GM23248 (cell line): Measurements from ENCODE around the gene COL13A1. TPM values are rescaled to one million over a fixed set of nuclear protein-coding genes. Genes with fewer than 3 reads are reported as not detected.

Source experiments
- DNase-seq: peaks from one replicate; pipeline ENCODE4 v3.0.0-alpha.2; 2015
- H2AFZ ChIP-seq: fragments of 200-600 bp; sonication (generic); 2 replicates; pipeline ENCODE4 v1.6.1; 2016; ENCODE audit warnings: antibody characterized with exemption
- H3F3A ChIP-seq: fragments of 200-600 bp; sonication (generic); 2 replicates; pipeline ENCODE4 v1.6.1; 2016; ENCODE audit warnings: mild to moderate bottlenecking, antibody characterized with exemption, mixed run types; ENCODE audit not compliant: insufficient read depth
- H3K27ac ChIP-seq: fragments of 200-600 bp; sonication (generic); 2 replicates; pipeline ENCODE4 v1.5.1; 2016; ENCODE audit warnings: mild to moderate bottlenecking
- H3K27me3 ChIP-seq: fragments of 200-600 bp; sonication (generic); replicated peaks from 2 replicates; pipeline ENCODE4 v1.6.1; 2016; ENCODE audit warnings: mild to moderate bottlenecking; ENCODE audit not compliant: insufficient read depth
- H3K36me3 ChIP-seq: fragments of 200-600 bp; sonication (generic); 2 replicates; pipeline ENCODE4 v1.6.1; 2016; ENCODE audit warnings: low read depth, mild to moderate bottlenecking
- H3K4me1 ChIP-seq: fragments of 200-600 bp; sonication (generic); 2 replicates; pipeline ENCODE4 v1.6.1; 2016; ENCODE audit warnings: mild to moderate bottlenecking; ENCODE audit not compliant: insufficient read depth
- H3K4me2 ChIP-seq: fragments of 200-600 bp; sonication (generic); one replicate; pipeline ENCODE4 v1.6.1; 2016; ENCODE audit warnings: mild to moderate bottlenecking; ENCODE audit not compliant: unreplicated experiment
- H3K4me3 ChIP-seq: fragments of 200-600 bp; sonication (generic); 2 replicates; pipeline ENCODE4 v1.5.1; 2016; ENCODE audit warnings: mild to moderate bottlenecking
- H3K79me2 ChIP-seq: fragments of 200-600 bp; sonication (generic); 2 replicates; pipeline ENCODE4 v1.6.1; 2016; ENCODE audit warnings: mild to moderate bottlenecking; ENCODE audit not compliant: insufficient read depth
- H3K9ac ChIP-seq: fragments of 200-600 bp; sonication (generic); 2 replicates; pipeline ENCODE4 v1.6.1; 2016; ENCODE audit warnings: mild to moderate bottlenecking
- H3K9me2 ChIP-seq: fragments of 200-600 bp; sonication (generic); 2 replicates; pipeline ENCODE4 v1.6.1; 2016; ENCODE audit warnings: mixed run types, mild to moderate bottlenecking, moderate library complexity; ENCODE audit not compliant: insufficient read depth
- H3K9me3 ChIP-seq: fragments of 200-600 bp; sonication (generic); one replicate; pipeline ENCODE4 v1.6.1; 2017; ENCODE audit warnings: low read depth
- H4K20me1 ChIP-seq: fragments of 200-600 bp; sonication (generic); 2 replicates; pipeline ENCODE4 v1.6.0; 2016; ENCODE audit not compliant: insufficient read depth
- EZH2 ChIP-seq: fragments of 200-600 bp; sonication (generic); IDR thresholded peaks from 2 replicates; pipeline ENCODE4 v1.6.1; 2018; ENCODE audit warnings: antibody characterized with exemption, mild to moderate bottlenecking; ENCODE audit not compliant: insufficient read depth, poor library complexity, severe bottlenecking
- EZH2phosphoT487 ChIP-seq: fragments of 200-600 bp; sonication (generic); IDR thresholded peaks from 2 replicates; pipeline ENCODE4 v1.6.1; 2018; ENCODE audit warnings: antibody characterized with exemption, moderate library complexity, mild to moderate bottlenecking, low read depth; ENCODE audit not compliant: insufficient read depth
- WGBS, 2 experiments: methylation state at CpG; one replicate each; pipeline ENCODE4 v1.1.6; 2015 to 2017; ENCODE audit warnings: low lambda C conversion rate in 2 of 2, low coverage in 1 of 2; ENCODE audit errors: missing lambda C conversion rate in 2 of 2; 5-methylcytosine and 5-hydroxymethylcytosine counted together
- in situ Hi-C: fragments of 300-500 bp; cut with MboI; formaldehyde crosslinking; loops from 2 replicates; pipeline ENCODE4 v1.15.0; 2020
- polyA plus RNA-seq: library from polyadenylated mRNA; unstranded; fragments of >200 nt; fragmentation: Nextera tagmentation; extraction: Ambion mirVana; gene quantifications from 2 replicates; pipeline ENCODE4 v1.2.1, GENCODE V29; 2016
- total RNA-seq: library from RNA; depleted of rRNA; stranded (reverse); fragments of >200 nt; shearing (Covaris generic); gene quantifications from 2 replicates; pipeline ENCODE4 v1.2.3, GENCODE V29; 2014

Gene COL13A1
- total and polyA plus RNA-seq, 2 experiments from 2014 or later: 12.8 to 17.3 TPM

GRCh38 chr10:69844698-69845097 is 43.0 kb downstream of the COL13A1 start:
- Histone ChIP-seq H3K9ac (no peak overlapping the region), H3F3A (0 out of 2 replicates have a peak, but pooled peaks cover 5% of the 10 kb centered on the region), H3K27me3 (no peaks in the 10 kb centered on the region), H4K20me1 (no peaks in the 10 kb centered on the region), H3K36me3 (no peaks in the 10 kb centered on the region), H3K4me2 (no peak overlapping the region), H3K27ac (no peak overlapping the region), H3K4me3 (no peak overlapping the region), H2AFZ (no peak overlapping the region), H3K4me1 (peaks cover 19% of the 10 kb centered on the region), H3K9me2 (no peaks in the 10 kb centered on the region), H3K79me2 (no peaks in the 10 kb centered on the region), H3K9me3 (no peaks in the 10 kb centered on the region)
- TF ChIP-seq EZH2phosphoT487 (no peak), EZH2 (no peak)
- in situ Hi-C loops: no loop called here
- 80 to 94% methylated on average over 2 of the region's 2 CpGs for WGBS, 2 experiments
- DNase-seq: no peak

- in situ Hi-C loops: no loop called here
- Histone ChIP-seq H3F3A (0 out of 2 replicates have a peak, but pooled peaks cover 5% of the 10 kb centered on the region), H3K27me3 (no peaks in the 10 kb centered on the region), H3K4me1 (peaks cover 14% of the 10 kb centered on the region), H4K20me1 (no peaks in the 10 kb centered on the region), H3K9me3 (no peaks in the 10 kb centered on the region), H3K27ac (no peak overlapping the region), H3K36me3 (no peaks in the 10 kb centered on the region), H3K4me3 (no peak overlapping the region), H3K79me2 (no peaks in the 10 kb centered on the region), H2AFZ (no peak overlapping the region), H3K9ac (no peak overlapping the region), H3K4me2 (no peak overlapping the region), H3K9me2 (no peaks in the 10 kb centered on the region)
- WGBS, 2 experiments: 70 to 83% methylated on average over 6 of the region's 6 CpGs
- peak; percentile 39 for DNase-seq
- TF ChIP-seq EZH2: no peak
Observed at GRCh38 chr10:69845574-69846292, 44.0 kb downstream of the COL13A1 start.

GRCh38 chr10:69846293-69846921 is 44.7 kb downstream of the COL13A1 start:
- Histone ChIP-seq H3K79me2 (no peaks in the 10 kb centered on the region), H3K9ac (no peak overlapping the region), H3F3A (peaks cover 10% of the 10 kb centered on the region; the same call in 1 of the 2 replicates), H3K4me1 (peaks cover 19% of the 10 kb centered on the region), H4K20me1 (no peaks in the 10 kb centered on the region), H2AFZ (no peak overlapping the region), H3K4me2 (no peak overlapping the region), H3K9me2 (no peaks in the 10 kb centered on the region), H3K9me3 (no peaks in the 10 kb centered on the region), H3K4me3 (no peak overlapping the region), H3K27me3 (no peaks in the 10 kb centered on the region), H3K36me3 (no peaks in the 10 kb centered on the region), H3K27ac (no peak overlapping the region)
- WGBS, 2 experiments: 65 to 69% methylated on average over 7 to 14 of the region's 14 CpGs
- DNase-seq: no peak
- in situ Hi-C loops: no loop called here
- no peak for TF ChIP-seq EZH2
- TF ChIP-seq EZH2phosphoT487: no peak

- no peaks in the 10 kb centered on the region for H3K79me2 ChIP-seq
- DNase-seq: no peak
- H3K9ac ChIP-seq: no peak overlapping the region
- peaks cover 13% of the 10 kb centered on the region; the same call in 1 of the 2 replicates for H3F3A ChIP-seq
- H3K9me2 ChIP-seq: no peaks in the 10 kb centered on the region
- no peak overlapping the region for H3K4me3 ChIP-seq
- no peaks in the 10 kb centered on the region for H4K20me1 ChIP-seq
- no peak for TF ChIP-seq EZH2
- TF ChIP-seq EZH2phosphoT487: no peak
- H3K36me3 ChIP-seq: no peaks in the 10 kb centered on the region
- 97% methylated on average over 5 of the region's 5 CpGs for WGBS, 2 experiments
- in situ Hi-C loops: no loop called here
- H2AFZ ChIP-seq: no peak overlapping the region
- H3K27ac ChIP-seq: no peak overlapping the region
- H3K27me3 ChIP-seq: no peaks in the 10 kb centered on the region
- peaks cover 22% of the 10 kb centered on the region for H3K4me1 ChIP-seq
- H3K4me2 ChIP-seq: no peak overlapping the region
- no peaks in the 10 kb centered on the region for H3K9me3 ChIP-seq
Observed at GRCh38 chr10:69847458-69847857, 45.8 kb downstream of the COL13A1 start.
